HG02798 (cell line): ENCODE data around the gene TK1.

Source experiments
- ATAC-seq: cut with Tn5 transposase; IDR thresholded peaks from one replicate; pipeline ENCODE4 v1.9.1; 2021; ENCODE audit warnings: mild to moderate bottlenecking; ENCODE audit not compliant: unreplicated experiment, poor library complexity

TK1 gene

DNA sequence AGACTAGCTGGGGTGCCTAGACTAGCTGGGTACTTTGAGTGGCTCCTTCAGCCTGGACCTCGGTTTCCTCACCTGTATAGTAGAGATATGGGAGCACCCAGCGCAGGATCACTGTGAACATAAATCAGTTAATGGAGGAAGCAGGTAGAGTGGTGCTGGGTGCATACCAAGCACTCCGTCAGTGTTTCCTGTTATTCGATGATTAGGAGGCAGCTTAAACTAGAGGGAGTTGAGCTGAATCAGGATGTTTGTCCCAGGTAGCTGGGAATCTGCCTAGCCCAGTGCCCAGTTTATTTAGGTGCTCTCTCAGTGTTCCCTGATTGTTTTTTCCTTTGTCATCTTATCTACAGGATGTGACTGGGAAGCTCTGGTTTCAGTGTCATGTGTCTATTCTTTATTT is 36.2 kb upstream of the TK1 start:
- no peak for ATAC-seq

DNA sequence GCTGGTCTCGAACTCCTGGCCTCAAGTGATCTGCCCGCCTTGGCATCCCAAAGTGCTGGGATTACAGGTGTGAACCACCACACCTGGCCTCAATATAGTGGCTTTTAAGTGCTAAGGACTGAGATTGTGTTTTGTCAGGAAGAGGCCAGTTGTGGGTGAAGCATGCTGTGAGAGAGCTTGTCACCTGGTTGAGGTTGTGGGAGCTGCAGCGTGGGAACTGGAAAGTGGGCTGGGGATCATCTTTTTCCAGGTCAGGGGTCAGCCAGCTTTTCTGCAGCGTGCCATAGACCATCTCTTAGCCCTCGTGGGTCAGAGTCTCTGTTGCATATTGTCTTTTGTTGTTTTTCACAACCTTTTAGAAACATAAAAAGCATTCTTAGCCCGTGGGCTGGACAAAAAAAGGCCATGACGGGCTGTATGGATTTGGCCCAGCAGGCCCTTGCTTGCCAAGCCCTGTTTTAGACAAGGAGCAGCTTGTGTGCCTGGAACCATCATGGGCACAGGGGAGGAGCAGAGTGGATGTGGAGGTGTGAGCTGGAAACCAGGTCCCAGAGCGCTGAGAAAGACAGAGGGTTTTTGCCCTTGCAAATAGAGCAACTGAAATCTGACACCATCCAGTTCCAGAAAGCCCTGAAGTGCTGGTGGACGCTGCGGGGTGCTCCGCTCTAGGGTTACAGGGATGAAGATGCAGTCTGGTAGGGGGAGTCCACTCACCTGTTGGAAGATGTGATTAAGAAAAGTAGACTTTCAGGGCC is 32.7 kb upstream of the TK1 start:
- no peak for ATAC-seq

DNA sequence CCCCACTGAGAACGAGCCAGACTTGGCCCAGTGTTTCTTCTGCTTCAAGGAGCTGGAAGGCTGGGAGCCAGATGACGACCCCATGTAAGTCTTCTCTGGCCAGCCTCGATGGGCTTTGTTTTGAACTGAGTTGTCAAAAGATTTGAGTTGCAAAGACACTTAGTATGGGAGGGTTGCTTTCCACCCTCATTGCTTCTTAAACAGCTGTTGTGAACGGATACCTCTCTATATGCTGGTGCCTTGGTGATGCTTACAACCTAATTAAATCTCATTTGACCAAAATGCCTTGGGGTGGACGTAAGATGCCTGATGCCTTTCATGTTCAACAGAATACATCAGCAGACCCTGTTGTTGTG is 27.8 kb upstream of the TK1 start:
- no peak for ATAC-seq

DNA sequence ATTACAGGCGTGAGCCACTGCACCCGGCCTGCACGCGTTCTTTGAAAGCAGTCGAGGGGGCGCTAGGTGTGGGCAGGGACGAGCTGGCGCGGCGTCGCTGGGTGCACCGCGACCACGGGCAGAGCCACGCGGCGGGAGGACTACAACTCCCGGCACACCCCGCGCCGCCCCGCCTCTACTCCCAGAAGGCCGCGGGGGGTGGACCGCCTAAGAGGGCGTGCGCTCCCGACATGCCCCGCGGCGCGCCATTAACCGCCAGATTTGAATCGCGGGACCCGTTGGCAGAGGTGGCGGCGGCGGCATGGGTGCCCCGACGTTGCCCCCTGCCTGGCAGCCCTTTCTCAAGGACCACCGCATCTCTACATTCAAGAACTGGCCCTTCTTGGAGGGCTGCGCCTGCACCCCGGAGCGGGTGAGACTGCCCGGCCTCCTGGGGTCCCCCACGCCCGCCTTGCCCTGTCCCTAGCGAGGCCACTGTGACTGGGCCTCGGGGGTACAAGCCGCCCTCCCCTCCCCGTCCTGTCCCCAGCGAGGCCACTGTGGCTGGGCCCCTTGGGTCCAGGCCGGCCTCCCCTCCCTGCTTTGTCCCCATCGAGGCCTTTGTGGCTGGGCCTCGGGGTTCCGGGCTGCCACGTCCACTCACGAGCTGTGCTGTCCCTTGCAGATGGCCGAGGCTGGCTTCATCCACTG is 27.3 kb upstream of the TK1 start, which contains the start of gene BIRC5:
Gene BIRC5, plus strand, starts transcription at position 238 of the 690 bp plus-strand sequence. Its CDS starts 64 bp downstream, at position 302.
- peak; percentile 93 for ATAC-seq

DNA sequence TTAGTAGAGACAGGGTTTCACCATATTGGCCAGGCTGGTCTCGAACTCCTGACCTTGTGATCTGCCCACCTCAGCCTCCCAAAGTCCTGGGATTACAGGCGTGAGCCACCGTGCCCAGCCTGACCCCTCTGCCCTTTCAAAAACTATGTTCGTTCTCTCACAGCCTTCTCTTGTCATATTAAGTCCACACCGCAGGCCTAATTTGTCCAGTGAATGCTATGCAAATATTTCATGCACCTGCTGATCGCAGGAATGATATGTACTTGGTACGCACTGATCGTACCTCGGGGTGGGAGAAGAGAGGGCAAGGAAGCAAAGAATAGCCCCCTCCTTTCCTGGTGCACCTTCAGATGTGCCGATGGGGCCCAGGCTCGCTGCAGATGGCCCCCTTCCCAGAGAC is 24.2 kb upstream of the TK1 start:
- ATAC-seq = no peak

DNA sequence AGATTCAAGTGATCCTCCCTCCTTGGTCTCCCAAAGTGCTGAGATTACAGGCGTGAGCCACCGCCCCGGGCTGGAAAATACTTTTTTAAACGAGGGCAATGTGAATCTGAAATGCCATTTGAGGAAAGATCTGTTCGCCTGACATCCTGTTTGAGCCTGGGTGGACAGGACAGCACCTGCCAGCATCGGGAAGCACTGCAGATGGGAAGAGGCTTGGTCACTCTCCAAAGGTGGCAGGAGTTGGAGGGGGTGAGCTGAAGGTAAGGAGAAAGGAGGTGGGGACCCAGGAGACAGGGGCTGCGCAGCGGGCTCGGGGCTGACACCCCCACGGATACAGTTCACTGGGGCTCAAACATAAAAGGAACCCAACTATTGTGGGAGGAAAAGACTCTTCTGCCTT is 23.3 kb upstream of the TK1 start:
- no peak for ATAC-seq

DNA sequence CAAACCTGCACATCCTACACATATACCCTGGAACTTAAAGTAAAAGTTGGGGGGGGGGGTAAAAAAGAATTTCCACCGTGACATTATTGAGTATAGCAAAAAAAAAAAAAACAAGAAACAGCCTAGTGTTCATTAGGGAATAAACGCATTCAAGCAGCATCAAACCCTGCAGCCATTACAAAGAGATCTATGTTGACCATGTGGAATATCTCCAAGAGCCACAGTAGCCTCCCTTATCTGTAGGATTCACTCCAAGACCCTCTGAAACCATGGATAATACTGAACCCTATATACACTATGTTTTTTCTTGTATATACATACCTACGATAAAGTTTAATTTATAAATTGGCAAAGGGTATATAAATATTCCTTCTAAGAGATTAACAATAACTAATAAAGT is 21.6 kb upstream of the TK1 start:
- ATAC-seq = no peak

- ATAC-seq = no peak
These were observed 19.4 kb upstream of the TK1 start for GRCh38 chr17:78206298-78206697.

DNA sequence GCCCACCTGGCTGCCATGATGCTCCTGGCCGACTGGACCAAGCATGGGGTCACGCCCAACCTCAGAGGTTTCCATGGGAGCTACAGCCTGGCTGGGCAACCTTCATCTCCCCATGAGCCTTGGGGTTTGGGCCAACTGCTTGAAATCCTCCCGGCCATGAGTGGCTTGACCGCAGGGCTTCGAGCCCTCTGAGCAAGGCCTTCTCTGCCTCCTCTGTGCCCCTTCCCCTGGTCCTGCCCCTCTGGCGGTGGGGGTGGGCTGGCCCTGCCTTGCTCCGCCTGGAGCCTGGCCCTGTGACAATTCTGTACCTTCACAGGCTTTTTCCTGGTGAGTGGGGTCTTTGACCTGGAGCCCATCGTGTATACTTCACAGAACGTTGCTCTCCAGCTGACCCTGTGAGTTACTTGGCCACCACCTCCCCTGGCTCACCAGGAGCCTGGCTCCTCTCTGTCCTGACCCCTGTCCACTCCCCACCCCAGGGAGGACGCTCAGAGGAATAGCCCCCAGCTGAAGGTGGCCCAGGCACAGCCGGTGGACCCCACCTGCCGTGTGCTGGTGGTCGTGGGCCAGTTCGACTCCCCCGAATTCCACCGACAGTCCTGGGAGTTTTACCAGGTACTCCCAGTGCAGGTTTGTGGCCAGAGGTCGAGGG is 18.4 kb upstream of the TK1 start:
- ATAC-seq = no peak

DNA sequence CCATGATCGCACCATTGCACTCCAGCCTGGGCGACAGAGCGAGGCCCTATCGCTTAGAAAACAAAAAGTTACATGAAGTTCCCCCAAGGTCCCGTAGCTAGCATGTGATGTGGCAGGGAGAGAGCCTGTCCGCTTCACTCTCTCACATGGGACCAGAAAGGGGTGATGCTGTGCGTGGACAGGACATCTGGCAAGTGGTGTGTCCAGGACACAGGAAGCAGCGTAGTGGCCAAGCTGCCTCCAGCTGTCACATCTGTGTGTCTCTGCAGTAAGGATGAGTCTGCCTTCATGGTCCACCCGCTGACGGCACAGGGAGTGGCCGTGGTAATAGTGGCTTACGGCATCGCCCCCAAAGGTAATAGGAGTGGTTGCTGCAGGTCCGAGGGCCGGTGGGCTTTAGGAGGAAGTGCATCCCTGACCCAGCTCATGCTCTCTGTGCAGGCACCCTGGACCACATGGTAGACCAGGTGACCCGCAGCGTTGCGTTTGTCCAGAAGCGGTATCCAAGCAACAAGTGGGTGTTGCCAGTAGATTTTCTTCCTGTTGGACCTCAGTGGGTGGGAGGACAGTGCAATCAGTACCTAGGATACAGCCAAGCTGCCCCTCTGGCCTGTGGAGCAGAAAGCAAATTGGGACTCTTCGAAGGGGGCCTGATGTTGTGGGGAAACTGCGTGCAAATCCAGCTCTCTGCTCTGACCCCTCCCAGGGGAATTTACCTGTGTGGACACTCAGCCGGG is 17.7 kb upstream of the TK1 start:
- no peak for ATAC-seq

GRCh38 chr17:78202666-78203065 is 15.8 kb upstream of the TK1 start:
- ATAC-seq = no peak

- ATAC-seq = no peak
These were observed 13.6 kb upstream of the TK1 start for GRCh38 chr17:78200451-78200850.

DNA sequence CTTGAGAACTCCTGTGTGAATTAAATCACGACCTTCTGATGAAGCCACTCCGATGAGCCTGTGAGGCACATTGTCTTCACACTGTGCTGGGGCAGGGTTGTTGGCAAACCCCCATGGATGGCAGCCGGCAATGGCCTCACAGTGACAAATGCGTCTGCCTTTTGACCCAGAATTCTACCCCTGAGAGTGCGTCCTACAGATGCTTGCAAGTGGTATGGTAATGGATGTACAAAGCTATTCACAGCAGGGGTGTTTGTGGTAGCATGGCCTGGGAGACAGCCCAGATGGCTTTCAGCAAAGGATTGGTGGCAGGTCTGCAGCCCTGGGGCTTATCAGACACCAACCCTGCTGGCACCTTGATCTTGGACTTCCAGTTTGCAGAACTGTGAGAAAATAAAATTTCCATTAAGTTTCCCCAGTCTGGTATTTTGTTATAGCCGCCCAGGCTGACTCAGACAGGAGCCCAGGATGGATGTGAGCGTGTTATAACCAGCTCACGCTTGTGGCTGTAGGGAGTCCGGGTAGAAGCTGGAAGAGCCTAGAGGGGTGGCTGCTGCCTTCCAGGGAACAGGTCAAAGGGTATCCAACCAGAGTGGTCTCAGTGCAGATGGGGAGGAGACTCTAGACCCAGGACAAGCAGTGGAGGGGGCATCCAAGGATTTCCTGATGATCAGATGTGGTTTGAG is 10.4 kb upstream of the TK1 start:
- no peak for ATAC-seq

- ATAC-seq = no peak
These were observed 9.9 kb upstream of the TK1 start for GRCh38 chr17:78196716-78197115.

GRCh38 chr17:78185981-78186691 is 716 bp downstream of the TK1 start:
- no peak for ATAC-seq

GRCh38 chr17:78184868-78185267 is 2.0 kb downstream of the TK1 start:
- ATAC-seq = no peak

DNA sequence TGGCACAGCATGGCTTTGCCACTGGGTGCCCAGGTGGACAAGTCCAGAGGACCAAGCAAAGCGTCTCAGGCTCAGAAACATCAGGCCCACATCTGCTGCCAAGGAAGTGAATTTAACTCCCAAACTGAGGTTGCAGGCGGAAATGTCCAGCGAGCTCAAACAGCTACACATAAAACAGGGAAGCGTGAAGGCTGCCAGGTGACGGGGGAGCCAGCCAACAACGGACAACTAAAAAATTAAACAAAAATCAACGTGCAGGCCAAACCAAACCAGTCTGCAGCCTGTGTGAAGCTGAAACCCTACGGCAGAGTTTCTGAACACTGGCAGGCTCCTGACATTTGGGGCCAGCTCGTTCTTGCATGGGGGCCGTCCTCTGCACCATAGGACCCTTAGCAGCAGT is 2.5 kb downstream of the TK1 start:
- no peak for ATAC-seq

DNA sequence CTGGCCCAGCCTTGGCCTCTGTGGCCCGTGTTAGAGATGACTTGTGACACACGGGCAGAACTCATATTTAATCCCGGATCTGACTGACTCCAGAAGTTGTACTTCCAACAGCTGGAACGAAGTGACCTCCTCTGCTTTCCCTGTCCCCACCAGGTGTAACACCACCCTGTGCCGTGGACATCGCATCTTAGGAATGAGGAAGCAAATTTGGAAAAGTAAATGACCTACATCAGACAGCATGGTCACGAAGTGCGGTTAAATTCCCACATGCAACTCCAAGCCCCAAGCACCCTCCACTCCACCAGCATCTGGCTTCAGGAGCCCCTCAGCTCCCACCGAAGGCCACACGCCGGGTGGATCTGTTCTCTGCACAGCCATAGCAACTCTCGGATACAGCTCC is 2.9 kb downstream of the TK1 start:
- no peak for ATAC-seq

- ATAC-seq = no peak
These were observed 4.3 kb downstream of the TK1 start for GRCh38 chr17:78182504-78182903.

DNA sequence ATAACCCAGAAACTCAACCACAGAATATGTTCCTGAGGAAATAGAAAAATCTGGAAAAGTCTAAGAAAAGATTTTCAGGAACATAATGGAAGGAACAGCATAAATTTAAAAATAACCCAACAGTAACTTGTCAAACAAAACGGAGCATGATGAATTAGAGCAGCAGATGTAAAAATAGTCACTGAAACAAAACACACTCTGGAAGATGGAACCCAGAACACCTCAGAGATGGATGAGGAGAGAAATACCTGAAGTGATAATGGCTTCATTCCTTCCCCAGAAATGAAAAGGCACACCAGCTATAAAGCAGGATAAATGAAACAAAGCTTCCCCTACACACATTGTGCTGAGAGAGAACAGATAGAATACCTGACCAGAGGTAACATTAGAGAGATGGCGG is 6.3 kb downstream of the TK1 start:
- ATAC-seq = no peak
